Right ventricle myocardium inferior (tissue), 1 donor: ENCODE results near the gene TBC1D22A. TPM values are rescaled to one million over a fixed set of nuclear protein-coding genes. Genes with fewer than 3 reads are reported as not detected.
"Not testable (repeated sequence)": the region's sequence is repeated elsewhere in the genome, so short reads cannot be mapped to it uniquely, and the experiment has no call there.

Experiments used
- ATAC-seq: fragments of 200-7000 bp; cut with Tn5 transposase; one replicate; pipeline ENCODE4 v1.9.1; 2020; ENCODE audit warnings: mild to moderate bottlenecking, moderate library complexity
- DNase-seq: peaks from one replicate; pipeline ENCODE4 v3.0.0; 2021; ENCODE audit errors: missing footprints
- intact Hi-C: fragments of 100-400 bp; cut with DNase I; formaldehyde crosslinking; loops from one replicate; pipeline ENCODE4 v1.11.0; 2022
- total RNA-seq: library from RNA; stranded (reverse); fragmentation: NEBNext Ultra II Directional; extraction: Animal tissue kit (Norgen Biotek cat#: 25700); gene quantifications from one replicate; pipeline ENCODE4 v1.2.1, GENCODE V29; 2021
- donor health status: DM: no; HTN: yes; CAD: no; lungs with severe emphysema.

Gene TBC1D22A
- total RNA-seq, 1 donor from 2014 or later = 14.6 TPM

- intact Hi-C loops = no loop called here
- ATAC-seq = no peak
- DNase-seq = peak; percentile 28
These were observed 213.7 kb downstream of the TBC1D22A start for GRCh38 chr22:46976143-46976542.

- intact Hi-C loops = no loop called here
- ATAC-seq (no peak), DNase-seq (peak; percentile 1)
These were observed 214.1 kb downstream of the TBC1D22A start for GRCh38 chr22:46976598-46976997.

GRCh38 chr22:46977656-46978343 lies 215.3 kb downstream of the TBC1D22A start:
- intact Hi-C loops = no loop called here
- DNase-seq (no peak), ATAC-seq (no peak)

- ATAC-seq, DNase-seq, intact Hi-C loops: not testable (repeated sequence)
These were observed 216.2 kb downstream of the TBC1D22A start for GRCh38 chr22:46978668-46979067.

- no peak for ATAC-seq
These were observed 217.1 kb downstream of the TBC1D22A start for GRCh38 chr22:46979506-46979905.

GRCh38 chr22:46980392-46980791 lies 217.9 kb downstream of the TBC1D22A start:
- DNase-seq = no peak
- intact Hi-C loops = no loop called here
- ATAC-seq = no peak

More at GRCh38 chr22:46979506-46979905, 217.1 kb downstream of the TBC1D22A start:
- intact Hi-C loops = no loop called here
- no peak for DNase-seq

- no peak for ATAC-seq
- intact Hi-C loops = no loop called here
- no peak for DNase-seq
These were observed 220.2 kb downstream of the TBC1D22A start for GRCh38 chr22:46982635-46983034.

- DNase-seq = no peak
- intact Hi-C loops = no loop called here
- ATAC-seq = no peak
These were observed 220.6 kb downstream of the TBC1D22A start for GRCh38 chr22:46983046-46983445.

GRCh38 chr22:46984751-46985506 lies 222.5 kb downstream of the TBC1D22A start:
- intact Hi-C loops = no loop called here
- DNase-seq (no peak), ATAC-seq (no peak)

GRCh38 chr22:46985507-46985882 lies 223.0 kb downstream of the TBC1D22A start:
- DNase-seq (no peak), ATAC-seq (no peak)
- intact Hi-C loops = no loop called here

GRCh38 chr22:46986788-46987187 lies 224.3 kb downstream of the TBC1D22A start:
- ATAC-seq (no peak), DNase-seq (no peak)
- intact Hi-C loops = no loop called here

- ATAC-seq (no peak), DNase-seq (peak; percentile 50)
- intact Hi-C loops = no loop called here
These were observed 228.6 kb downstream of the TBC1D22A start for GRCh38 chr22:46990937-46991550.

GRCh38 chr22:46991666-46992065 lies 229.2 kb downstream of the TBC1D22A start:
- intact Hi-C loops = no loop called here
- ATAC-seq (no peak), DNase-seq (no peak)

- intact Hi-C loops = no loop called here
- DNase-seq = peak; percentile 45
- peak; percentile 36 for ATAC-seq
These were observed 229.8 kb downstream of the TBC1D22A start for GRCh38 chr22:46992121-46992731.

- ATAC-seq = no peak
- intact Hi-C loops = no loop called here
- peak; percentile 55 for DNase-seq
These were observed 231.2 kb downstream of the TBC1D22A start for GRCh38 chr22:46993633-46994032.

- DNase-seq (peak; percentile 49), ATAC-seq (no peak)
- intact Hi-C loops = no loop called here
These were observed 231.8 kb downstream of the TBC1D22A start for GRCh38 chr22:46994265-46994664.

GRCh38 chr22:46994983-46995382 lies 232.5 kb downstream of the TBC1D22A start:
- intact Hi-C loops = no loop called here
- DNase-seq = no peak
- no peak for ATAC-seq

- no peak for ATAC-seq
- peak; percentile 52 for DNase-seq
- intact Hi-C loops = no loop called here
These were observed 233.3 kb downstream of the TBC1D22A start for GRCh38 chr22:46995501-46996360.
